HG02885 (cell line): ENCODE data around the gene SELENOP.
"Not testable (repeated sequence)": the region's sequence is repeated elsewhere in the genome, so short reads cannot be mapped to it uniquely, and the experiment has no call there.

Experiments used
- ATAC-seq: cut with Tn5 transposase; IDR thresholded peaks from one replicate; pipeline ENCODE4 v1.9.1; 2021; ENCODE audit warnings: mild to moderate bottlenecking; ENCODE audit not compliant: unreplicated experiment, poor library complexity

Gene SELENOP, protein sequence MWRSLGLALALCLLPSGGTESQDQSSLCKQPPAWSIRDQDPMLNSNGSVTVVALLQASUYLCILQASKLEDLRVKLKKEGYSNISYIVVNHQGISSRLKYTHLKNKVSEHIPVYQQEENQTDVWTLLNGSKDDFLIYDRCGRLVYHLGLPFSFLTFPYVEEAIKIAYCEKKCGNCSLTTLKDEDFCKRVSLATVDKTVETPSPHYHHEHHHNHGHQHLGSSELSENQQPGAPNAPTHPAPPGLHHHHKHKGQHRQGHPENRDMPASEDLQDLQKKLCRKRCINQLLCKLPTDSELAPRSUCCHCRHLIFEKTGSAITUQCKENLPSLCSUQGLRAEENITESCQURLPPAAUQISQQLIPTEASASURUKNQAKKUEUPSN

DNA sequence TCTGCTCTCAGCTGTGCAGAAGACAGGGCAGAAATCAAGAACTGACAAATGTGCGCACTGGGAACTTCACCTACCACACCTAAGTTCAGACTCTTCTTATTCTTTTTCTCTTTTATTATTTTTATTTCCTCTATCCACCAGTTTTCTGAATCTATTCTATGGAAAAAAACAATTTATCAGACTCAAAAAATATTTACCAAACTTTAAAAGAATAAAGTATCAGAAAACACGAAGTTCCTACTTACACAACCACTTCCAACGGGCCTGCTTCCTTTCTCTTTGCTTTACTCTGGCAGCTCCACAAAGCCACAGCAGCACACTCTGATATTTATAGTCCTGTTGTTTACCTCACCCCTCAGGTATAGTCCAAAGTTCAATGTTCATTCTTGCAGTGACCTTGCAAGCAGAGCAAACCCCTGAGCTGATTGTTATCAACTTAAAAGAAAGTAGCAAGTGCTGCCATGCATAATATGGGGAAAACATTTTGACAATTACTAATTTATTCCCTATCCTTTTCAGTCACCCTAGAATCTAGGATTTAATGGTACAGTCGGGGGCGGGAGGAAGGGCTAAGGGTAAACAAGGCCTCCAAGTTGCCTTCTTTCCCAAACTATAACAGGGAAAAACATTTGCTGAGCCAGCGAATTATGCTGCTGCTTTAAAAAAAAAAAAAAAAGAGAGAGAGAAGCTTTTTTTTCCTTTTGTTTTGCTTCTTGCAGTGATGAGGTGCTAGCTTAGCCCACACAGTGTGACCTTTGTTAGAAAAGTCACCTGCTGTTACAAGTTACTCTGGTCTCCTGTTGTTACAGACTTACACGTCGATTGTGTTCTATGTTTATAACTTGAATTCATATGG lies at the start of gene SELENOP:
Gene SELENOP, minus strand, starts transcription at position 302 of the 856 bp plus-strand sequence. CDS start 3,539 bp downstream, outside the sequence.
- ATAC-seq = no peak

- ATAC-seq = no peak
These were observed 47.0 kb upstream of the SELENOP start for GRCh38 chr5:42858687-42859086.

GRCh38 chr5:42858031-42858643 lies 46.4 kb upstream of the SELENOP start:
- no peak for ATAC-seq

GRCh38 chr5:42855811-42856210 lies 44.1 kb upstream of the SELENOP start:
- no peak for ATAC-seq

GRCh38 chr5:42855386-42855785 lies 43.7 kb upstream of the SELENOP start:
- ATAC-seq = no peak

GRCh38 chr5:42854795-42855194 lies 43.1 kb upstream of the SELENOP start:
- no peak for ATAC-seq

DNA sequence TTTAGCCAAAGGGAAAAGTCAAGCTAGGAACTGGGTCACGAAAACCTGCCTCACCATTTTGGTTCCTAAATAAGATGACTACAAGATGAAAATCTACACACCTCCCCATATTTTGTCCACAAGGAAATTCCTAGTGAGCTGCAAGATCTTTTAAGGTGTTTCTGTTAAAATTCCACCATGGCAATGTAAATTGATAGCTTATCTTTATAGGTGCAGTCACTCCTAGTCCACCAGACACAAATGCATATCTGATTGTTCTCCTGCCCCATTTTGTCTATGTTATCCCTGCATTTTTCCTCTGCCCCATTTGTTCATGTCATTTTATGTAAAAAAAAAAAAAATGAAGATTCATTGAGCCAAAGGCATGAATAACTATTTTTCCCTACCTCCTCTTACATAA lies 41.1 kb upstream of the SELENOP start:
- no peak for ATAC-seq

- no peak for ATAC-seq
These were observed 39.8 kb upstream of the SELENOP start for GRCh38 chr5:42851481-42851880.

DNA sequence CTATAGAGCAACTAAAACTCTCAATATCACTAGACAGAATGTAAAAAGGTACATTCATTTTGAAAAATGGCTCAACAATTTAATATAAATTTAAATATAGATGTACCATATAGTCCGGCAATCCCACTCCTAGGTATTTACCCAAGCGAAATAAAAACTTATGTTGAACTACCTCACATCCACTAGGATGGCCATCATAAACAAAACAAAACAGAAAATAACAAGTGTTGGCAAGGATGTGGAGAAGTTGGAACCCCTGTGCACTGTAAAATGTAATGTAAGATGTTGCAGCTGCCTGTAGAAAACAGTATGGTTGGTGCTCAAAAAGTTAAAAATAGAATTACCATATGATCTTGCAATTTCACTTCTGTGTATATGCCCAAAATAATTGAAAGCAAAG lies 36.9 kb upstream of the SELENOP start:
- no peak for ATAC-seq

DNA sequence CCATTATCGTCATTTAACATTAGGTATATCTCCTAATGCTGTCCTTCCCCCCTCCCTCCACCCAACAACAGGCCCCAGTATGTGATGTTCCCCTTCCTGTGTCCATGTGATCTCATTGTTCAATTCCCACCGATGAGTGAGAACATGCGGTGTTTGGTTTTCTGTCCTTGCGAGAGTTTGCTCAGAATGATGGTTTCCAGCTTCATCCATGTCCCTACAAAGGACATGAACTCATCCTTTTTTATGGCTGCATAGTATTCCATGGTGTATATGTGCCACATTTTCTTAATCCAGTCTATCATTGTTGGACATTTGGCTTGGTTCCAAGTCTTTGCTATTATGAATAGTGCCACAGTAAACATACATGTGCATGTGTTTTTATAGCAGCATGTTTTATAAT lies 32.7 kb upstream of the SELENOP start:
- not testable (repeated sequence) for ATAC-seq

GRCh38 chr5:42843675-42844292 lies 32.1 kb upstream of the SELENOP start:
- no peak for ATAC-seq

- no peak for ATAC-seq
These were observed 31.4 kb upstream of the SELENOP start for GRCh38 chr5:42842921-42843641.

- ATAC-seq = no peak
These were observed 29.3 kb upstream of the SELENOP start for GRCh38 chr5:42840842-42841567.

DNA sequence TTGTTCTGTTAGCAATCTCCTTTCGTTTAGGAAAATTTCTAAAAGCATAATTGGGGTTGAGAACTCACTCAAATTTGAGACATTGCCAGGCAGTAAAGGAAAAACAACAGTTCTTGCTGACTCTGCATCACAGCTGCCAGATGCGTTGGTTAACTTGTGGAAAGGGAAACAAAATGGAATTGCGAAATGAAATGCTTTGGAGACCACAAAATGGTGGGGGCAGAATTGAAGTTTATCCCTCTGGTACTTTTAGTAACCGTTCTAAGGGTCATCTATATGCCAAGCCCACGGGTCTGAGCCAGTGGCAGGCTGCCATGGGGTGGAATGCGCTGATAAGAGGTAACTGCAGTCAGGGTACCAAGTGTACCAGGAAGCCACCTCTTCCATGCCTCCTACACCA lies 28.6 kb upstream of the SELENOP start:
- ATAC-seq = no peak

DNA sequence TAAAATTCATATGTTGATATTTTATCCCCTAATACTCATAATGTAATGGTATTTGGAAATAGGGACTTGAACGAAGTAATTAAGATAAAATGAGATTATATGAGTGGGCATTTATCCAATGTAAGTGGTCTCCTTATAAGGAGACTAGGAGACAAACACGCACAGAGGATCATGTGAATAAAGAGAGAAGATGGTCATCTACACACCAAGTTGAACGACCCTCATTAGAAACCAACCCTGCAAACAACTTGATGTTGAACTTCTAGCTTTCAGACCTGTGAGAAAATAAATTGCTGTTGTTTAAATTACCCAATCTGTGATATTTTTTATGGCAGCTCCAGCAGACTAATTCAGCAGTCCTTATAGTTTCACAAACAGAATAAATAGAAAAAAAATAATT lies 27.5 kb upstream of the SELENOP start:
- no peak for ATAC-seq

- ATAC-seq = no peak
These were observed 25.9 kb upstream of the SELENOP start for GRCh38 chr5:42837601-42838000.

GRCh38 chr5:42836070-42836769 lies 24.5 kb upstream of the SELENOP start:
- ATAC-seq = no peak

- no peak for ATAC-seq
These were observed 20.4 kb upstream of the SELENOP start for GRCh38 chr5:42832060-42832459.

GRCh38 chr5:42830924-42831323 lies 19.2 kb upstream of the SELENOP start:
- ATAC-seq = no peak
